Mammary epithelial cell (primary cell): ENCODE results near the gene RUNX2.

Experiments
- CTCF ChIP-seq, 2 donors: IDR thresholded peaks in 1 of 2; conservative IDR thresholded peaks in 1 of 2; 2 replicates each; pipeline ENCODE4 v1.5.1; 2011 to 2012; ENCODE audit warnings: inconsistent platforms in 2 of 2, low read length in 2 of 2, mild to moderate bottlenecking in 2 of 2, control low read depth in 1 of 2, low read depth in 1 of 2; ENCODE audit not compliant: insufficient read depth in 1 of 2; ENCODE audit errors: extremely low read depth in 1 of 2
- EZH2 ChIP-seq: IDR thresholded peaks from 2 replicates; pipeline ENCODE4 v1.6.1; 2012; ENCODE audit warnings: low read length, inconsistent platforms, borderline replicate concordance

- TF ChIP-seq CTCF (conservative IDR thresholded peaks at IDR 0.05 in 1 of 2, IDR thresholded peaks at IDR 0.05 in 1 of 2; ENCODE audit: extremely low read depth in 1 of 2, insufficient read depth in 1 of 2, low read depth in 1 of 2, low read length in 2 of 2) = no peak
- no peak for TF ChIP-seq EZH2
Observed at GRCh38 chr6:45496085-45496433, 167.9 kb downstream of the RUNX2 start.
